NCI-H2227 (cell line): Measurements from ENCODE around the gene CERS5.
A peak's percentile ranks its signal among the peaks of the same experiment; 100 is the strongest.

Experiments
- DNase-seq: peaks from one replicate; lab custom pipeline; 2025; ENCODE audit not compliant: unreplicated experiment; lab: John Stamatoyannopoulos, UW

CERS5 gene

DNA sequence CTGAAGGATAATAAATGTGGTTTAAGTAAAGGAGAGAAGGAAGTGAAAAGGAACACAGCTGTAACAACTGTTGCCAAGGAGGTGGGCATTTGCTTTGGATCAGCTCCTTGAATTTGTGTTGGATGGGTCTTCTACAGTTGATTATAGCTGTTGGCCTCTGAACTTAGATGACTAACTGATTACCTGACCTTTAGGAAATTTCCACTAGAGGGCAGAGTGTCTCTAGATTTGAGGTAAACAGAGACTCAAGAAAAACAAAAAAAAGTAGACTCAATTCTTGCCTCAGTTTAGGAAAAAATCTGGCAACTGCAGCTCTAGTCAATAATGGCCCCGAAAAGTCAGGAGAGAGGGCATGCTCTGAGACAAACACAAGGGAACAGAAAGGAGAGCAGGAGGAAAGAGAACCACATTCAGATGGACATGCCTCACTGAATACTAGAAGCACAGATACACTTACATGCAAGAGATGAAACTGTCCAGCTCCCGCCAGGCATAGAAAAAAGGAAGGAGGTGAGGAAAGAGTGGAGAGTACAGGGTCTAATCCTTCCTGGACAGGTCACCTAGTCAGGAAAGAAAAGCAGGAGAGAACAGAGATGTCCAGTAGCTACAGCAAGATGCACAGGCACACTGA is 34.5 kb downstream of the CERS5 start:
- DNase-seq: peak; percentile 38

DNA sequence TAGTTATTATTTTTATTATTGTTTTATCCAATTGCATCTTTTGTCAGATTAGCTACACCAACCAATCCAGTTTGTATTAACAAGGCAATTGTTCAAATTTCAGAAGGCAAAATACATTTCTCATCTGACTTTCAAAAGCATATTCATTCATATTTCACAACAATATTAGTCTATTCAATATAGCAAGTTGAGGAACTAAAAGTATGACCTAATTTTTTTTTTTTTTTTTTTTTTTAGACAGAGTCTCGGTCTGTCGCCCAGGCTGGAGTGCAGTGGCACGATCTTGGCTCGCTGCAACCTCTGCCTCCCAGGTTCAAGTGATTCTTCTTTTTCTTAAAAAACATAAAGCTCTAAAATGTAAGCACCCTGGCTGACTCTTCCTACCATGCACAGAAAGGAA is 37.9 kb downstream of the CERS5 start:
- DNase-seq: no peak

DNA sequence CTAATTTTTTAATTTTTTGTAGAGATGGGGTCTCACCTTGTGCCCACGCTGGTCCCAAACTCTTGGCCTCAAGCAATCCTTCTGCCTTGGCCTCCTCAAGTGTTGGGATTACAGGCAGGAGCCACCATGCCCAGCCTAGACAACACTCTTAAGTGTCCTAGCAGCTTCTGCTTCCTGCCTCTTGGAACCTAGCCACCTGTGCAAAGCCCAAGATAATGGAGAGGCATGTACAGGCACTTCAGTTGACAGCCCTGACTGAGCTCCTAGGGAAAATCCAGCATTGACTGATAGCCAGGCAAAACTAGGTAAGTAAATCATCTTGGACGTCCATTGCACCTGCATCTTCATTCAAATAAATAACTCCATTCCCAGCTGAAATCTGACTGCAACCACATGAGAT is 39.6 kb downstream of the CERS5 start:
- no peak for DNase-seq

DNA sequence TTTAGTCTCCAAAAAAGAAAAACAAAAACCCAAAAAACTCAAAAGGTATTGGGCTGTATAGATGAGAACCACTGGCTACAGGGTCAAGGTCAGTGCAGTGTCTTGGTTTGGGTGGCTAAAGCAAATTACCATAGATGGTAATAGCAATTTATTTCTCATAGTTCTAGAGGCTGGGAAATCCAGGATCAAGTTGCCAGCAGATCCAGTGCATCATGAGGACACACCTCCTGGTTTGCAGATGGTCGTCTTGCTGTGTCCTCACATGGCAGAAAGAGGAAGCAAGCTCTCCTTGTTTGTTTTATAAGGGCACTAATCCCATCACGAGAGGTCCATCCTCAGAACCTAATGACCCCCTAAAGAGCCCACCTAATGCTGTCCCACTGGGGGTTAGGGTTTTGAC is 44.0 kb downstream of the CERS5 start:
- DNase-seq: no peak

DNA sequence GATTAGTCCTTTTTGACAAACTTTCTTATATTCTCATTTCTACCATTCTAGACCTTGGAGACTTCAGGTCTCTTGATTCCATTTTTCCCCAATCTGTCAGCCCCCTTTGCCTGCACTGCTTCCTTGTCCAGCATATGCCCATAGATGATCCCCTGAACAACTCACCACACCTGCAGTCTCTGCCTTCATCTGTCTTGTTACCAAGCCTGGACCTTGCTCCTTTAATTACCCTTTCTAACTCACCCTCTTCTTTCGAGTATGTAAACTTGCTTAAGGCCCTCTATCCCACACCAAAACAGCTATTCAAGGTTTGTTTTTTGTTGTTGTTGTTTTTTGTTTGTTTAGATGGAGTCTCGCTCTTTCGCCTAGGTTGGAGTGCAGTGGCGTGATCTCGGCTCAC is 45.5 kb downstream of the CERS5 start:
- DNase-seq: no peak

DNA sequence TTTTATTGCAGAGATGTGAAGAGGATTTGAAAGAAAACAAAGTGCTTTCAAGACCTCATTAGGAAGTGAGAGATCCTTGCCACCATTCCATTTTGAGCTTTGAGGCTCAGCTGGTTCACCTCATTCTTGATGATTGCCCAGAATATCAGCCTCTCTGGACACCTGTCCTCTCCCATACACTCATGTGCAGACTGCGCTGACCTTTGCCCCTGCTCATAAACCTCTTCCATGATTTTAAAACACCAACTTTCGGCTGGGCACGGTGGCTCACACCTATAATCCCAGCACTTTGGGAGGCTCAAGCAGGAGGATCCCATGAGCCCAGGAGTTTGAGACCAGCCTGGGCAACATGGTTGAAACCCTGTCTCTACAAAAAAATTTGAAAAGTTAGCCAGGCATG is 46.2 kb downstream of the CERS5 start:
- DNase-seq: no peak

DNA sequence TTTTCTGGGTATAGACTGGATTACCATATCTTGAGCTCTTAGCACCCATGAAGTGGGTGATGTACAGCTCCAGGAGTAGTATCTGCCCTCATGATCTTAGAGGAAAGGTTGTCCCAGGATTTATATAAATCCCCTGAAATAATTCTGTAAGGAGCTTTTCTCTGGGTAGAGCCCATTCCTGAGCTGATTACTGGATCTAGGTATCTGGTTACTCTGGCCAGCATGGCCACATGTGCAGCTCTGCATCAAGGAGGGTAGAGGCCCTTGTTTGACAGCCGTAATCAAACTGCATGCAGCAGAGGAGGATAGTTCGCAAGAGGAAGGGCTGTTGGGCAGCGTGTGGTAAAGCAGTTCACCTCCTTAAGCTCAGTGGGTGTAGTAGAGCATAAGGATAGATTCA is 46.6 kb downstream of the CERS5 start:
- no peak for DNase-seq

DNA sequence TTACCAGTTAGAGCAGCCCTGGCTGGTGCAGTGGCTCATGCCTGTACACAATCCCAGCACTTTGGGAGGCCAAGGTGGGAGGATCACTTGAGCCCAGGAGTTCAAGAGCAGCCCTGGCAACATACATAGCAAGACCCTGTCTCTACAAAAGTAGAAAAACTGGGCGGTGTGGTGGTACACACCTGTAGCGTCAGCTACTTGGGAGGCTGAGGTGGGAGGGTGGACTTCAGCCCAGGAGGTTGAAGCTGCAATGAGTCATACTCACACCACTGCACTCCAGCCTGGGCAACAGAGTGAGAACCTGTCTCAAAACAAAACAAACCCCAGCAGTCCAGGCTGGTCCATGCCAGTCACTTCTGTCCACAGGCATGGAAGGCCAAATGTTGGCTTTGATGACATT is 47.8 kb downstream of the CERS5 start:
- no peak for DNase-seq

DNA sequence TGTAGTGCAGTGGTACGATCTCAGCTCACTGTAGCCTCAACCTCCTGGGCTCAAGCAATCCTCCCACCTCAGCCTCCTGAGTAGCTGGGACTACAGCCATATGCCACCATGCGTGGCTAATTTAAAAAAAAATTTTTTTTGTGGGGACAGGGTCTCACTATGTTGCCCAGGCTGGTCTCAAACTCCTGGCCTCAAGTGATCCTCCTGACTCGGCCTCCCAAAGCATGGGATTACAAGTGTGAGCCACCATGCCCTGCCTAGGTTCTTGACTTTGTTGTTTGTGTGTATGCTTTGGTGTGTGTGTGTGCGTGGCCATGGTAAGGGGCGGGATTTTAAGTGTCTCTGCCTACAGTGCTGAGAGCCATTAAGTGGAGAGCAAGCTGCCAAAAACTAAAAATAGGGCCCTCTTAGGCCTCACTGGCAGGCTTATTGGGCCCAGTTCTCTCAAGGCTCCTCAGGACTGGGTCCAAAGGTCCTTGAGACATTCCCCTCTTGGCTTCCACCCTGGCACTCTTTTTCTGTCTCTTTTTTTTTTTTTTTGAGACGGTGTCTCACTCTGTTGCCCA is 50.0 kb downstream of the CERS5 start:
- DNase-seq: no peak

DNA sequence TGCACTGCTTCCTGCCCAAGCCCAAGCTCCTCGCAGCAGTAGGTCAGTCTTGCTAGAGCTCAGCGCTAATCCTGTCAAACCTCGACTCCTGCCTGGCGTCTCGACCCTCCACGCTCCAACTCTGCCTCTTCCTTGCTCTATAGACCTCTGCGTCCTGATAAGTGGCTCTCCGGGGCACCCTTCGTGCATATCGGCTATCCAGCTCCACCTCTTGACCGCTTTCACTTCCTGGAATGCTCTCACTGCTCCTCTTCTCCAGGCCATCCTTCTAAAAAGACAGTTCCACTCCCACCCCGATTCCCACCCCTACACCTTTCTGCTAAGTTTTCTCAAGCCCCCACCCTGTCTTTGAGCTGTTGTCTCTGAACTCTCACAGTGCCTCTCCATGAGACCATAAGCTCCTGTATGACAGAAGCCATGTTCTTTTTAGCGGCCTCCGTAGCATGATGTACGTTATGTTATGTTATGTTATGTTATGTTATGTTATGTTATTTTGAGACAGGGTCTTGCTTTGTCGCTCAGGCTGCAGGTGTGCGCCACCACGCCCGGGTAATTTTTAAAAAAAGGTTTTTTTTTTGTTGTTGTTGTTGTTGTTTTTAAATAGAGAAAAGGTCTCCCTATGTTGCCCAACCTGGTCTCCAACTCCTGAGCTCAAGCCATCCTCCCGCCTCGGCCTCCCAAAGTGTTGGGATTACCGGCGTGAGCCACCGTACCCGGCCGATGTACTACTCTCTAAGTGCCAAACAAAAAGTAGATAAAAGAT is 54.5 kb downstream of the CERS5 start:
- peak; percentile 55 for DNase-seq

DNA sequence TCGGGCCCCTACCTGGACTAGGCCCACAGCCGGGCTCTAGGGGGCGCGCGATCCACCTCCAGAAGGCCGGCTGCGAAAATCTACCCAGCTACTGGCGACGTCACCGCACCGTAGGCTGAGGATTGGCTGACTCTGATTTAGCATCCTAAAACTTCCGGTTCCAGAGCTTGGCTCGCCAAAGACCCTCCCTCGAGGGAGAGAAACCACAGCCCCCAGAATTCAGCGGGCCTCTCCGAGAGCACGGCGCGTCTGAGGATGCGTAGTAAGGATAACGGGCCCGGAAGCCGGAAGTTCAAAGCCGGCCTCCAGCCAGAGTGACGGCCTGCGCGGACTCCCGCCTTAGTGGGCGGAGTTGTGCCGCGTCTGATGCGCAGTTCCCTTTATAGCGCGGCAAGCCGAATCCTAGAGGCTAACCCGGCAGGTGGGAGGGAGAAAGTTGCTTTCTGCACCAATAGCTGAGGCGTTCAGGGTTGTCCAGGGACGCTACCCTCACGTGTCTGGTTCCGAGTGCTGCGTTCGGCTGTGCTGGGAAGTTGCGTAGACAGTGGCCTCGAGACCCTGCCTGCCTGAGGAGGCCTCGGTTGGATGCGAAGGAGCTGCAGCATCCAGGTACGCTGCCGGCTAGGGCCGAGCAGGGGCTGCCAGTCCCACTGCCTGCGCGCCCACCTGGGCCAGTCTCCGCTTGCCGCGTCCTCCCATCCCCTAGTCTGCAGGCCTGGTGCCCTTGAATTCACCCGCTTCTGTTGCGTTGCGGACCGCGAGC is 55.3 kb downstream of the CERS5 start, which contains the start of gene COX14:
Gene COX14 (plus strand): TSS at position 544 of the 763 bp plus-strand sequence. CDS start 7,808 bp downstream, outside the sequence.
- DNase-seq: peak; percentile 98

DNA sequence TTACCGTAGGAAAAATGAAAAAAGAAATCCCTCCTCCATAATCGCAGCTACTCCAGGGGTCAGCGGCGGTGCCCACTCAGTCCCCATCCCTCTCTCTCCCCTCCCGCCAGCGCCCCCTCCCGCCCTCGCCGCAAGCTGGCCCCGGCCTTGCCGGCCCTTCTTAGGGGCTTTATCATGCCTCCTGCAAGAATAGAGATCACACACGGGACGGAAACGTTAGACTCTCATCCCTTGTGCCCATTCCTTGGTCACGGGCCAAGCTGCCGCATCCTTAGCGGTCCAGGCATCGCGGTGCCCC is 55.8 kb downstream of the CERS5 start:
- DNase-seq: no peak

DNA sequence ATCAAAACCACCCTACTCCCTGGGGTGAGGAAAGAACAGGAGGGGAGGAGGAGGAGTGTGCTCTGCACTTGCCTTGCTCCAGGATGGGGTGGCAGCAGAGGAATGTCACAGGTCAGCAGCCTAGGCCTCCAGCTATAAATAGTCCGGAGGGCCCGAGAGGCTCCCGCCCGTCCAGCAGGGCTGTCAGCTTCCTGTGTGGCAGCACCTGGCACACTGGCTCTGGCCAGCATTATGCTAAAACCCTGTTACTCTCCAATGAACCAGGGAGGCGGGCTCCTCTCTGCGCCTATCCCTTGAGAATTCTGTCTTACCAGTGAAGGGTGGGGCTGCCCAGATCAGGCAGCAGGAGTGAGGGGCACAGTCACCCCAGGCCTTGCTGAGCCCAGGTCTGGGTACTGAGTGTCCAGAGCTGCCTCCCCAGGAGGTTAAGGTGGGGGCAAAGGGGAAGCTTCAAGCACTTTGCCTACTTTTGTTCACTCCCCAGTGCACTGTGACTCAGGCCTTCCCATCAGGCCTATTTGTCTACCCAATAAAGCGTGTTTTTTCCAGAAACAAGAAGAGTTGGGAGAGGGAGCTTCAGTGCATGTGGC is 56.3 kb downstream of the CERS5 start:
- DNase-seq: peak; percentile 20

DNA sequence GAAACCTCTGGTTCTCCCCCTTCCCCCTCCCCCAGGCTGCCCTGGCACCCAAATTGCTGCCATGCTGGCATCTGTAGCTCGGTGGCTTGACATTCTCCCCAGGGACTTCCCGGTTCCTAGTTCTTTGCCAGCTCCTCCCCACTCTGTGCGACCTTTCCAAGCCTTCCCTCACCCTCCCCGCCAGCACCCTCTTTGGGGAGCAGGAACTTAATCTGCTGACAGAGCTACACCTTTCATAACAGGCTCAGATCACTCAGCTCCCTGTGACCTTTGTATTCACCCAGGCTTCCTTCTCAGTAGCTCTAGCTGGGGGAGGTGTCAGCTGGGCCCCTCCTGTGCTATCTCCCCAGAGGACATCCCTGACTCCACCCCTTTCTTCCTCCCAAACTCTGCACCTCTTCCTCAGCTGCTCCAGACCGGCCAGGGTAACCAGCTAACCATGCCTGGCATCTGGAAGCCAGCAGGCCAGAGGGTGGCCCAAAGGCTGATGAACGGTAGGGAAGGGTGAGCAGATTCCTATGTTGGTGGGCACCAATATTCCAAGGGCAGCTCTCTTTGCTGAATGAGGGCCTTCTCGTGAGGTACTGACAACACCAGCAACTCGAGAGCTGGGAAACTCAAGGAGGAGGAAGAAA is 56.9 kb downstream of the CERS5 start:
- DNase-seq: no peak

DNA sequence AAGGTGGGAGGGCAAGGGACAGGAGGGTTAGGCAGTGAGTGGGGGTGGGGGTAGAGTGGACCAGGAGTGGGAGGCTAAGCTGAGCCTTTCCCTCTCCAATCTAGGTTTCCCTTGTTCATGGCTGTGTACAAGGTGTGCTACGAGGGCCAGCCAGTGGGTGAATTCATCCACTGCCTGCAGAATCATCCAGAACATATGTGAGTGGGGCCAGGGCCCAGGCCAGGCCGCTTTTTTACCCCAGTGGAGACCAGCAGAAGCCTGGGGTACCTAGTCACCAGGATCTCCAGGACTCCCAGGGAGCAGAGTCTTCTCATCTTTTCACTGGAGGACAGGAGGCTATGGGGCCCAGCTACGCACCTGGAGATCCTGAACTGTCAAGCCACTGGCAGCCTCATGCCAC is 57.9 kb downstream of the CERS5 start:
- no peak for DNase-seq

DNA sequence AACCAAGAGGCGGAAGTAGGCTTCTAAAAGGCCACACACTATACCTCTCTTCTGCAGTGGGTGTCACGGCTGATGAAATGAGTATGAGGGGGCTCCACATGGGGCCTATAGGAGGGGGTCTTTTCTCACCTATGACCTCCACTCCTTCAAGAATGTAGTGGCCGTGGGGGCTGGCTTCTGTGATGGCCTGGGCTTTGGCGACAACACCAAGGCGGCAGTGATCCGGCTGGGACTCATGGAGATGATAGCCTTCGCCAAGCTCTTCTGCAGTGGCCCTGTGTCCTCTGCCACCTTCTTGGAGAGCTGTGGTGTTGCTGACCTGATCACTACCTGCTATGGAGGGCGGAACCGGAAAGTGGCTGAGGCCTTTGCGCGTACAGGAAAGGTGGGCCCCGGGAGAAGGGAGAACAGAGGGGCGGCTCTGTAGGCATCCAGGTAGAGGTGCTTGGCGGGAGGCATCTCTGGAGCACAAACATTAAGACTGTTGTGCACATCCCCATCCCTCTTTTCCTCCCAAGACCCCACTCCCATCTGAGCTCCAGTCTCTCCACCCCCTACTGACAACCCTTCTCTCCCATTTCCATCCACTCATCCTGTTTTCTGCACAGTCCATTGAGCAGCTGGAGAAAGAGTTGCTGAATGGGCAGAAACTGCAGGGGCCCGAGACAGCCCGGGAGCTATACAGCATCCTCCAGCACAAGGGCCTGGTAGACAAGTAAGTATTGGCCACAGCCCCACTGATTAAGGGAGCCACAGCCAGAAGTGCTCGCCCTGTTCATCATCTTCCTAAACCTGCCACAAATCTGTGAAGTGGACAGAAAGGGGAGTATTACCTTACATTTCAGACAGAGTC is 59.5 kb downstream of the CERS5 start:
- DNase-seq: no peak

DNA sequence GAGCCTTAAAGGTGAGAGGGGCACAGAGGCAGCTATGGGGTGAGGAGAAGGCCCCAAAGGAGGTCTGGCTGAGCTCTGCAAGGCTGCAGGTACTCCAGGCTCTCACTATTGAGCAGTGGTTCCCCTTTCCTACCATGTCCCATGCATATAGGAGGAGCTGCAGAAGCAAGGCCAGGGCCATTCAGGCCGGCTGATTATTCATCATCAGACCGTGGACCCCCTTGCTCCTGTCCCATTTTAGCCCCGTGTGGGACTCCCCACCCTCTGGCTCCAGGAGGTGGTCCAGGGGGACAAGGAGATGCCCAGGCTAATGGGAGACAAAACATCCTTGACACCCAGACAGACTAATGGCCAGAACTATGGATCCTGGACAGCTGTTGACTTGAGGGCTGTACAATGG is 60.3 kb downstream of the CERS5 start:
- no peak for DNase-seq

DNA sequence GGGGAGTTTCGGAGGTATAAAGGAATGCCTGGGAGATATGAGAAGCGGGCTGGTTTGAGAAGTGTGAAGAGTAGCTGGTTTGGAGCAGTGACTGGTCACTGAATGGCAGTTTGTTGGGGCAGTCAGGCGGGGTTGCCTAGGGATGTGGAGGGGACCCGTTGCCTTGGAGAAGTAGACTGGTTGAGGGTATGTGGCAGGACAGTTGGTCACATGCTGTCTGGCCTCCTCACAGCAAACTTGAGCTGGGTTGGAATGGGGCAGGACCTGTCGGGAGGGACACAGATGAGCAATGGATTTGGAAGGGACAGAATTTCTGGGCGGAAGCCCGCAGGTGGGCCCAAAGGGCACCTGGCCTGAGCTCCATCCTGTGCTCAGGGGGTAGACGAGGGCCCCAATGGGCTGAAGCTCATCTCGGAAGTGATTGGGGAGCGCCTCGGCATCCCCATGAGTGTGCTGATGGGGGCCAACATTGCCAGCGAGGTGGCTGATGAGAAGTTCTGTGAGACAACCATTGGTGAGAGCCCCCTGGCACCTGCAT is 61.2 kb downstream of the CERS5 start:
- DNase-seq: no peak

DNA sequence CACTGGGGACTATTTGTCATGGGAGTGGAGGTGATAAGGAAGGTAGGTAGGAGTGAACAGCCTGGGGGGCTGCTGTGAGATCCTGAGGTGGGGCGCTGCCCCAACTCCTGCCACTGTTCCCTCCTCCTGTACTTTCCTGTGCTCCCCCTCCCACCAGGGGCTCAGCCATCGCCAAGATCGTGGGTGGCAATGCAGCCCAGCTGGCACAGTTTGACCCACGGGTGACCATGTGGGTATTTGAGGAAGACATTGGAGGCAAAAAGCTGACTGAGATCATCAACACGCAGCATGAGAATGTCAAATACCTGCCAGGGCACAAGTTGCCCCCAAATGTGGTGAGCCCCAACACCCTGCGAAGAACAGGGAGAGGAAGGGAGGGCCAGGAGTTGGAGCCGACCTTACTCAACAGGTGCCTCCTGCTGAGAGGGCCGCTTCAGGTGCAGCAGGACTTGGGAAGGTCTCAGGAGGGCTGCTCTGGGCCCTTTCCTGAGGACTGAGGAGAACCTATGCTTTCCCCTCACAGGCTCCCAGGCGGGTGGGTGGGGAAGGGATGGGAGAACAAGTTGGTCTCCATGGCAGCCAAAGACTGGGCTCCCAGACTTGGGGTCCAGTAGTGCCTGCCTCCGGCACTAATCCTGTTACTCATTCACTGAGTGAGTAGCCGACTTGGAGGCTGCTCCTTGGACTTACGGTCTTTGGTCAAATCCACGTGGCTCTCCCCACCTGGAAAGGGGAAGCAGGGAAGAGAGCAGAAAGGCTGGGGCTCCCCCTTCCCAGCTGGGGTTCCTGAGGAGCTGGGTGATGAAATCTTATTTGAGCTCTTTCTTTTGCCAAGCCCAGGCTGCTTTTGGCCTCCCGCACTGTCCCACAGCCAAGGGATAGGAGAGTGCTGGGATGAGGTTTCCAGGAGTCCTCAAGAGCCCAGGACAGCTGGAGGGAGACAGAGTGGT is 62.5 kb downstream of the CERS5 start:
- no peak for DNase-seq
